GM18858 (cell line): ENCODE data around the gene GPRIN3.

Source experiments
- ATAC-seq: cut with Tn5 transposase; IDR thresholded peaks from one replicate; pipeline ENCODE4 v1.9.1; 2021; ENCODE audit not compliant: unreplicated experiment

The GPRIN3 gene

GRCh38 chr4:89293299-89293698 lies 14.3 kb downstream of the GPRIN3 start:
- ATAC-seq = no peak

DNA sequence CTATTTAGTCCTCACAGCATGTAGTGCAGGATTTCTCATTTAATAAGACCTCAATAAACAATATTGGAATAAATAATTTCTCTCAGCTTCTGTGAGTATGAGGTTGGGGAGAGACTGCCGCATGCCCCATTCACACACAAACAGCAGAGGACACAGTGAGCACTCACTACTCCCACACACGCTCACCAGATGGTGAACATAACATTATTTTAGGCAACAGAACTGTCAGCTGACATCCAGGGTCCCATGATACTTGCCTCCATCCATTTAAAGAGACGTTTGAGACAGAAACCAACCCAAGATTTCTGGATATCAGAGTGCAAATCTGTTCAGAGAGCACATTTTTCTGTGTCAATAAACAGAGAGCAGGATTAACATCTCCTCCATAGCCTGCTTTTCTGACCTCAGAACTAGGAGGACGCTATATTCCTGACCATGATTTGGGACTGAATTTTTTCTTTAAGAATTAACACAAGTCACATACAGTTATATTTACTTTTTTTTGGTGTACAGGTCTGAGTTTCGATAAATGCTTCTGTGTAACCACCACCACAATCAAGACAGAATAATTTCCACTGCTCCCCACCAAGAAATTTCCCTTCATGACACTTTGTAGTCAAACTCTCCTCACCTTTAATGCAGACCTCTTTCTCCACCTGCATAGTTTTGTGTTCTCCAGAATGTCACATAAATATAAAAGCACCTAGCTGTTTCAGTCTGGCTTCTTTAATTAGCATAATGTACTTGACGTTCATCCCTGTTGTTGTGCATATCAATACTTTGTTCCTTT lies 16.7 kb downstream of the GPRIN3 start:
- no peak for ATAC-seq

- no peak for ATAC-seq
Measured at GRCh38 chr4:89289312-89289711, 18.3 kb downstream of the GPRIN3 start.

- no peak for ATAC-seq
Measured at GRCh38 chr4:89288430-89288829, 19.2 kb downstream of the GPRIN3 start.

- ATAC-seq = no peak
Measured at GRCh38 chr4:89287945-89288344, 19.7 kb downstream of the GPRIN3 start.

DNA sequence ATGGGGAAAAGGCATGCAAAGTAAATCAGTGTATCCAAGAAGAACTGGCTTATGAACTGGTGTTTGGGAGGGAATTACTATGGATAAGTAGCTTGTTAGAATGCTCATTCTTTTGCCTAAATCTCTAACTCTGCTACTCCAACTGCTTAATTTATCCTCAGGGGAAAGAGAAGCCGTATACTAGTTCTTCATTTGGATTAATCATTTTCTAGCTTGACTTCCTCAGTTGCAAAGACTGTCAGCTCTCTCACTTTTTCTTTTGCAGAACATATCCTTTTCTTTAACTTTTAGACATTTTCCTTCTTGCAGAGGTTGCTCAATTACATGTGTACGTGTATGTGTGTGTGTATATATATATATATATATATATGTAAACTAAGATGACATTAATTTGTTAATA lies 21.9 kb downstream of the GPRIN3 start:
- ATAC-seq = no peak

GRCh38 chr4:89284828-89285227 lies 22.8 kb downstream of the GPRIN3 start:
- no peak for ATAC-seq

GRCh38 chr4:89284020-89284424 lies 23.6 kb downstream of the GPRIN3 start:
- no peak for ATAC-seq

- no peak for ATAC-seq
Measured at GRCh38 chr4:89283226-89284009, 24.2 kb downstream of the GPRIN3 start.

- no peak for ATAC-seq
Measured at GRCh38 chr4:89279385-89279784, 28.2 kb downstream of the GPRIN3 start.

DNA sequence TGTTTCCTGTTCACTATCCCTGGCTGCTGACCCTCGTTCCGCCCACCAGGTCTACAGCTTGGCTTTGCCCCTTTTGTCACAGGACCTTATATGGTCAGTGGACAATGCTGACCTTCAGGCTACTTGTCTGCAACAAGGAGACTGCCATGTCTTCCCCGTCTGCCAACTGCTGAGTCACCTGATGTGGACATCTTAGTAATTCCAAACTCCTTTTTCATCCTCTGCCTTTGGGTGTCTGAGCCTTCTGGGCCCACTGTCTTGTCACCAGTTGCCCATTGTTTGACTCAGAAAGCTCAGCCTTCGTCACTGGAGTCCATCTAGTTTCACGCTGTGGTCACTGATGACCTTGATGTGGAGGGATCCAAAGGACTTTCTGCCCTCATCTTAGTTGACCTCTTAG lies 30.2 kb downstream of the GPRIN3 start:
- no peak for ATAC-seq

DNA sequence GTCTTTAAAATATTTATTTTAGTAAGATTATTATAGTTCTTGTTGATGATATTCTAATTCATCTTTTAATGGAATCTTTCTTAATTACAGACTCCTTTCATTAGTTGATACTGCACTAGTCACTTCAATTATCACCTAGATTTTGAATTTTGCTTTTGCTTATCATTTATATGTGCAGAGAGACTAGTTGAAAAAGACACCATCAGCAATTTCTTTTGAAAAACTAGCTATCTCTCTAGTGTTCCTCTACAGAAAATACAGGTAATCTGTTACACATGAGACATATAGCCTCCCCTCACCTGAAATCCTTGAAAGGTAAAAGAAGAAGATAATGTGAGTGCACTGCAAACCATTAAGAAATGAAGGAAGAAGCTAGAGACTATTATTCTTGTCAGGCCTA lies 31.3 kb downstream of the GPRIN3 start:
- ATAC-seq = no peak

DNA sequence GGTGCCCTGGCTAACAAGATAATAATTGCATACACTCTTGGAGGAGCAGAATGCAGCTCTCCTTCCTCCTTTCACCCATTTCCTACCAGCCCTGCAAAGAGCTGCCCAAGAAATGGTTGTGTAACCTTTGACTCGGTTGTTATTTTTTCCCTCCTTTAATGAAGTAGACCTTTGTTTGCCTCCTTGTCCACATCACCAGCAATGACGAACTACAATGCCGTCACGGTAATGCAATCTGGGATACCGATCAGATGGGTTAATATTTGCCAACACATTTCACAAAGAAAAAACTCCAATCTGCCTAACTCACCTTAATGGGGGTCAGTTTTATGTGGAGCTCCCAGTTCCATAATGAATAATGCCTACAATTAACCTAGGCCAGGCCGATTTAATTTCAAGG lies 32.0 kb downstream of the GPRIN3 start:
- ATAC-seq = no peak

GRCh38 chr4:89273741-89274141 lies 33.9 kb downstream of the GPRIN3 start:
- ATAC-seq = no peak

- no peak for ATAC-seq
Measured at GRCh38 chr4:89270792-89271191, 36.8 kb downstream of the GPRIN3 start.

DNA sequence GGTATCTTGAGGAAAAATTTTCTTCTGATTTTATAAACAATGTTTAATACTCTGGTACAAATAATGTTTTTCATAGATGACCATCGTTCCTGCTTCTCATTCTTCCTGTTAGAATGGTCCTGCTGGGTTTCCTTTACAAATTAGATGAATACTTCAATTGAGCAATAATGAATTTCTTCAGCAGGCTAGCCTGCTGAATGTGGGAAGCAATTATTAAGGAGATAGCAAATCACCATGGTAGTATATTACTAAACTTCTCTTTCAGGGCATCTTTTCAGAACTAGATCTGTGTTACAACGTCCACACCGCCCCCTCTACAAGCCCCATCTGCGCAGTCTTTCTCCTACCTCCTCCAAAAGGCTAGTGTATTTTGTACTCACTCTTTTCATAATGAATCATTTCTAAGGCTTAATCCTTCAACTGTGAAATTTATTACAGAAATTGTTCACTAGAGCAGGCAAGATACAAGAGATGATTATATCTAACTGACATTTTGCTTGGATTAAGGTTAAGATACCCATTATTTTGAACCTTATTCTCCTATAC lies 38.4 kb downstream of the GPRIN3 start:
- no peak for ATAC-seq

- no peak for ATAC-seq
Measured at GRCh38 chr4:89268679-89269078, 38.9 kb downstream of the GPRIN3 start.

GRCh38 chr4:89267846-89268245 lies 39.8 kb downstream of the GPRIN3 start:
- no peak for ATAC-seq

- ATAC-seq = no peak
Measured at GRCh38 chr4:89267392-89267791, 40.2 kb downstream of the GPRIN3 start.

DNA sequence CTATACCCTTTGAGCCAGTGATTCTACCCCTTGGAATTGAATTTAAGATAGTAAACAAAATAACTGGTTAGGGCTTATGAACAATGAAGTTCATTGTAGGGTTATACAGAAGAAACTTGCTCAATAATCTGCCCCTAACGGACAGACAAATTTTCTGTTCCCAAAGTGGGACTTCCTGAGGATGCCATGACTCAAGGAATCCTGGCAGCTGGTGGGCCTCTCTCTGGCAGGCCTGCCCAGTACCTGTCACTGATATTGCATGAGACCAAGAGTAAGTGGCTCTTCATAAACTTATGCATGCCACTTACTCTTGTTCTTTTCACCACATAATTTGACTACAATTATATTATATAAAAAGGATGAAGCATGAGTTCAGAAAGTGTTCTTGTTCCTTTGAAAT lies 41.5 kb downstream of the GPRIN3 start:
- ATAC-seq = no peak

DNA sequence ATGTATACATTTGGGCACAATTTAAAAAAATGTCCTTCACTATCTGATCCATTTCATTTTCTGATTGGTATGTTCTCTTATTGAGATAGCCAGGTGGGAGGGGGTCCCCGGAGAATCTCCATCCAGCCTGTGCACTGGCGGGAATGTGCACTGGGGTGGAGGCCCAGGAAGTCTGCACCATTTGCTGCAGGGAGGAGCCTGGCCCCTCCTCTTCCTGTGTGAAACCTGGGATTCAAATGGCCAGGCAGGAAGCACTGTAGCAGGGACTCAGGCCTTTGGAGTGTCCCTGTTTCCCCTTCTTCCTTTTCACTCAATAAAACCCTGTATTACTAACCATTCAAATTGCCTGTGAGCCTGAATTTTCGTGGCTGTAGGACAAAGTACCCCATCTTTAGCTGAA lies 44.3 kb downstream of the GPRIN3 start:
- ATAC-seq = no peak
